H1 (cell line): ENCODE measurements around the gene MIER2. TPM values are rescaled to one million over a fixed set of nuclear protein-coding genes. Genes with fewer than 3 reads are reported as not detected.

Experiments
- BCL11A ChIP-seq, 2 experiments: IDR thresholded peaks; one replicate each; pipeline ENCODE4 v1.6.1; 2011; ENCODE audit warnings: low read depth in 2 of 2, low read length in 2 of 2, mild to moderate bottlenecking in 2 of 2
- CBX5 ChIP-seq: fragments of 300-800, 300-1000 bp; sonication (generic); IDR thresholded peaks from 2 replicates; pipeline ENCODE4 v1.7.1; 2016; ENCODE audit warnings: antibody characterized with exemption, low read length, low read depth
- CREB1 ChIP-seq: IDR thresholded peaks from 2 replicates; pipeline ENCODE4 v1.6.1; 2012; ENCODE audit warnings: inconsistent platforms
- GTF2F1 ChIP-seq: IDR thresholded peaks from 2 replicates; pipeline ENCODE4 v1.6.1; 2012; ENCODE audit warnings: low read depth, low read length, improper control_type of control experiment, borderline replicate concordance
- SIRT6 ChIP-seq: IDR thresholded peaks from one replicate; pipeline ENCODE4 v1.7.1; 2012; ENCODE audit warnings: low read length, inconsistent platforms
- SRF ChIP-seq: IDR thresholded peaks from 2 replicates; pipeline ENCODE4 v1.6.1; 2011; ENCODE audit warnings: mild to moderate bottlenecking, low read depth, low read length, moderate library complexity
- polyA plus RNA-seq, 7 experiments: library from polyadenylated mRNA; depleted of rRNA in 3 of 7; stranded (reverse) in 5 of 7; unstranded in 2 of 7; fragments of >200 nt in 5 of 7; fragments of 200-250 nt in 2 of 7; gene quantifications; 1 replicate in 5 of 7; 2 replicates in 1 of 7; 4 replicates in 1 of 7; pipeline versions ENCODE4 v1.2.1 to v1.2.3, GENCODE V29; 2011 to 2013; ENCODE audit warnings: missing spikeins in 2 of 7, mixed read lengths in 2 of 7
- total RNA-seq: library from RNA; stranded (reverse); fragmentation: NEBNext Ultra II Directional; extraction: Animal tissue kit (Norgen Biotek cat#: 25700); gene quantifications from 2 replicates; pipeline ENCODE4 v1.2.1, GENCODE V29; 2021

The MIER2 gene
- total and polyA plus RNA-seq, 2 of the 8 experiments (the other 6 are each of a cell fraction or from before 2014, with no cell fraction given): 30.3 to 48.3 TPM

- no peak for TF ChIP-seq GTF2F1
- no peak for TF ChIP-seq SRF
- no peak for TF ChIP-seq SIRT6
- TF ChIP-seq CREB1: no peak
- no peak for TF ChIP-seq BCL11A (IDR thresholded peaks at IDR 0.05; ENCODE audit: low read depth in 2 of 2, low read length in 2 of 2)
- TF ChIP-seq CBX5: no peak
- TF ChIP-seq, all 59 proteins: peak for 0
Measured at GRCh38 chr19:288911-289310, 55.7 kb downstream of the MIER2 start (continued).
